NB4 (cell line): ENCODE results near the gene GPAM.

Experiments used
- CTCF ChIP-seq: IDR thresholded peaks from one replicate; pipeline ENCODE4 v1.5.1; 2012; ENCODE audit warnings: low read depth, low read length
- POLR2A ChIP-seq: IDR thresholded peaks from 2 replicates; pipeline ENCODE4 v1.6.1; 2011; ENCODE audit warnings: mild to moderate bottlenecking; ENCODE audit not compliant: insufficient read length; ENCODE audit errors: extremely low read depth

- TF ChIP-seq CTCF: no peak
- no peak for TF ChIP-seq POLR2A
Observed at GRCh38 chr10:112218036-112218390, 34.4 kb upstream of the GPAM start.
